ENCODE measurements around the gene CBLN3.
A peak's percentile ranks its signal among the peaks of the same experiment; 100 is the strongest.
"Not testable (repeated sequence)": the region's sequence is repeated elsewhere in the genome, so short reads cannot be mapped to it uniquely, and the experiment has no call there.

Gene CBLN3

GRCh38 chr14:24429395-24430142 lies at the start of gene CBLN3, which contains the start of gene KHNYN:
Gene CBLN3 (minus strand): TSS chr14:24429668. CDS start chr14:24429054, 614 bp downstream.
Gene KHNYN (plus strand): TSS chr14:24429954. CDS start chr14:24430731, 777 bp downstream.
- DNase-seq (ENCODE audit: low spot score), result peak; percentile 92

GRCh38 chr14:24475261-24475660 lies 45.8 kb upstream of the CBLN3 start:
- DNase-seq (ENCODE audit: low spot score), result no peak

GRCh38 chr14:24473211-24473610 lies 43.7 kb upstream of the CBLN3 start:
- no peak for DNase-seq (ENCODE audit: low spot score)

GRCh38 chr14:24470450-24470849 lies 41.0 kb upstream of the CBLN3 start:
- DNase-seq (ENCODE audit: low spot score), result not testable (repeated sequence)

- DNase-seq (ENCODE audit: low spot score), result no peak
These were observed 36.3 kb upstream of the CBLN3 start for GRCh38 chr14:24465805-24466204.

- no peak for DNase-seq (ENCODE audit: low spot score)
These were observed 35.9 kb upstream of the CBLN3 start for GRCh38 chr14:24465368-24465767.

GRCh38 chr14:24463884-24464785 lies 34.7 kb upstream of the CBLN3 start:
- DNase-seq (ENCODE audit: low spot score), result no peak

- no peak for DNase-seq (ENCODE audit: low spot score)
These were observed 33.8 kb upstream of the CBLN3 start for GRCh38 chr14:24463017-24463883.

- no peak for DNase-seq (ENCODE audit: low spot score)
These were observed 31.9 kb upstream of the CBLN3 start for GRCh38 chr14:24461336-24461735.

GRCh38 chr14:24459331-24459730 lies 29.9 kb upstream of the CBLN3 start:
- no peak for DNase-seq (ENCODE audit: low spot score)

- no peak for DNase-seq (ENCODE audit: low spot score)
These were observed 29.3 kb upstream of the CBLN3 start for GRCh38 chr14:24458736-24459135.

- DNase-seq (ENCODE audit: low spot score), result no peak
These were observed 27.5 kb upstream of the CBLN3 start for GRCh38 chr14:24456980-24457379.

GRCh38 chr14:24450828-24451227 lies 21.4 kb upstream of the CBLN3 start:
- DNase-seq (ENCODE audit: low spot score), result not testable (repeated sequence)

GRCh38 chr14:24443053-24443665 lies 13.7 kb upstream of the CBLN3 start:
- DNase-seq (ENCODE audit: low spot score), result no peak

GRCh38 chr14:24442240-24443052 lies 13.0 kb upstream of the CBLN3 start, which contains the start of gene SDR39U1:
Gene SDR39U1 (minus strand): TSS chr14:24442776. CDS start chr14:24442769, 7 bp downstream.
- peak; percentile 98 for DNase-seq (ENCODE audit: low spot score)

GRCh38 chr14:24441904-24442239 lies 12.4 kb upstream of the CBLN3 start:
- no peak for DNase-seq (ENCODE audit: low spot score)

- no peak for DNase-seq (ENCODE audit: low spot score)
These were observed 12.0 kb upstream of the CBLN3 start for GRCh38 chr14:24441485-24441884.

GRCh38 chr14:24440606-24441399 lies 11.3 kb upstream of the CBLN3 start:
- DNase-seq (ENCODE audit: low spot score), result no peak

GRCh38 chr14:24439830-24440605 lies 10.6 kb upstream of the CBLN3 start:
- no peak for DNase-seq (ENCODE audit: low spot score)
